ENCODE data around the gene HNRNPM. TPM values are rescaled to one million over a fixed set of nuclear protein-coding genes. Genes with fewer than 3 reads are reported as not detected.
A peak's percentile ranks its signal among the peaks of the same experiment; 100 is the strongest.

HNRNPM gene
- total RNA-seq, 1 donor from 2014 or later: 59.0 TPM

DNA sequence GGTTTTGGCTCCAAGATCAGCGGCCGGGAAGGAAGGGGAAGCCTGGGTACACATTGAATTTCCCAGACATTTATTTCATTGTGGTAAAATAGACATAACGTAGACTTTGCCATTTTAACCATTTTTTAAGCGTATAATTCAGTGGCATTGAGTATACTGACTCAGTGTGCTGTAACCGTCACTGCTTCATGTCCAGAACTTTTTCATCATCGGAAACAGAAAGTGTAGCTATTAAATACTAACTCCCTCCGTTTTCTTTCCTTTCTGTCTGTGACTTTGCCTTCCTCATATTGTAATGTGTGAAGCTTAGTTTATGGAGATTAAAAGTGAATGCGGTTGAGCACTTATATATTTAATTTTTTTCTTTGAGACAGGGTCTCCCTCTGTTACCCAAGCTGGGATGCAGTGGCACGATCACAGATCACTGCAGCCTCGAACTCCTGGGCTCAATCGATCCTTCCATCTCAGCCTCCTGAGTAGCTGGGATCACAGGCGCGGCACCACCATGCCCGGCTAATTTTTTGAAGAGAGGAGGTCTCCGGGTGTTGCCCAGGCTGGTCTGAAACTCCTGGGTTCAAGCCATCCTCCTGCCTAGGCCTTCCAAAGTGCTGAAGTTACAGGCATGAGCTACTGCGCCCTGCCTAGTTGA is 1.4 kb downstream of the HNRNPM start:
- H3K4me1 ChIP-seq (ENCODE audit: control insufficient read depth in 3 of 3, insufficient read depth in 3 of 3, low read length in 3 of 3): peaks cover 36 to 47% (median 46%) of the 10 kb centered on the region in 3 donors

DNA sequence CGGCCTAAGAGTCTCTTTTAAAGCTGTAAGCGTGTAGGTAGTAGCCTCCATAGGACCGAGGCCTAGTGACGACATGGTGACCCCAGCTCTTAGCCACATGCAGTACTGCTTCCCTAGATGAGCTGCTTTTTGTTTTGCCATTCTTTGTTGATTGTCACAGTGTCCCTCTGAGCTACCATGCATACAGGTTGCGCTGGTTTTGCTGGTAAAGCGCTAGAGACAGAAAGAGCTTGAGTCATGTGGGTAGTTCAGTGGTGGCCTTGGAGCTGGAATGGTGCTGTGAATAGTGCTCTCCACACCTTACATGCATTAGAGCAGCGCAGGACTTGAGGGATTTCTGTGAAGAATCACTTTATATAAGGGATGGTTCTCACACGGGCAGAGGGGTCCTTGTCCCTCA is 5.1 kb downstream of the HNRNPM start:
- Histone ChIP-seq H3K36me3 (ENCODE audit: control insufficient read depth in 3 of 3, insufficient read depth in 3 of 3, low read length in 3 of 3) (peaks cover 2 to 14% (median 13%) of the 10 kb centered on the region in 3 donors), H3K27me3 (ENCODE audit: control insufficient read depth in 3 of 3, insufficient read depth in 3 of 3, low read length in 3 of 3) (no peaks in the 10 kb centered on the region), H3K27ac (ENCODE audit: low read depth, low read length) (no peak overlapping the region), H3K4me3 (ENCODE audit: low read length in 3 of 3) (peak overlapping the region in 1 of 3 donors; percentile 7), H3K9me3 (ENCODE audit: control insufficient read depth in 3 of 3, low read length in 3 of 3) (no peaks in the 10 kb centered on the region), H3K9ac (ENCODE audit: low read depth in 1 of 3, low read length in 3 of 3) (no peak overlapping the region), H3K4me1 (ENCODE audit: control insufficient read depth in 3 of 3, insufficient read depth in 3 of 3, low read length in 3 of 3) (peaks cover 69 to 77% (median 76%) of the 10 kb centered on the region in 3 donors)

More for the DNA sequence above, 1.4 kb downstream of the HNRNPM start:
- no peaks in the 10 kb centered on the region for H3K9me3 ChIP-seq (ENCODE audit: control insufficient read depth in 3 of 3, low read length in 3 of 3)
- peaks cover 2 to 9% (median 8%) of the 10 kb centered on the region in 3 donors for H3K36me3 ChIP-seq (ENCODE audit: control insufficient read depth in 3 of 3, insufficient read depth in 3 of 3, low read length in 3 of 3)
- H3K4me3 ChIP-seq (ENCODE audit: low read length in 3 of 3): peak overlapping the region; percentile 88 to 95 (median 91)
- H3K9ac ChIP-seq (ENCODE audit: low read depth in 1 of 3, low read length in 3 of 3): peak overlapping the region; percentile 98 to 99 (median 99)
- no peaks in the 10 kb centered on the region for H3K27me3 ChIP-seq (ENCODE audit: control insufficient read depth in 3 of 3, insufficient read depth in 3 of 3, low read length in 3 of 3)
- H3K27ac ChIP-seq (ENCODE audit: low read depth, low read length): peak overlapping the region; percentile 99

DNA sequence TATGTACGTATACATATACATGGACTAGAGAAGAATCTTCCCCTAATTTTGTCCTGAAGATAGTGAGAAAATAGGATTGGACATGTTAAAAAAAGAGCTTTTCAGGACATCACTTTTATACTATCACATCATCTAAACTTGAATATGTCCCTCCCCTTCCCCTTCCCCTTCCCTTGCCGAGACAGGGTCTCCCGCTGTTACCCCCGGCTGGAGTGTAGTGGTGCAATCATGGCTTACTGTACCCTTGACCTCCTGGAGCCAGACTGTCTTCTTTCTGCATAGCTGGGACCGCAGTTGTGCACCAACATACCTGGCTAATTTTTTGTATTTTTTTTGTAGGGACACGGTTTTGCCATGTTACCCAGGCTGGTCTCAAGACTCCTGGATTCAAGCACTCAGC is 6.6 kb downstream of the HNRNPM start:
- H3K4me1 ChIP-seq (ENCODE audit: control insufficient read depth in 3 of 3, insufficient read depth in 3 of 3, low read length in 3 of 3): peaks cover 67 to 79% (median 77%) of the 10 kb centered on the region in 3 donors
- no peaks in the 10 kb centered on the region for H3K9me3 ChIP-seq (ENCODE audit: control insufficient read depth in 3 of 3, low read length in 3 of 3)
- peaks cover 5 to 20% (median 13%) of the 10 kb centered on the region in 3 donors for H3K36me3 ChIP-seq (ENCODE audit: control insufficient read depth in 3 of 3, insufficient read depth in 3 of 3, low read length in 3 of 3)
- H3K27me3 ChIP-seq (ENCODE audit: control insufficient read depth in 3 of 3, insufficient read depth in 3 of 3, low read length in 3 of 3): no peaks in the 10 kb centered on the region
- H3K4me3 ChIP-seq (ENCODE audit: low read length in 3 of 3): no peak overlapping the region
- H3K9ac ChIP-seq (ENCODE audit: low read depth in 1 of 3, low read length in 3 of 3): peak overlapping the region in 1 of 3 donors; percentile 33
- H3K27ac ChIP-seq (ENCODE audit: low read depth, low read length): no peak overlapping the region

DNA sequence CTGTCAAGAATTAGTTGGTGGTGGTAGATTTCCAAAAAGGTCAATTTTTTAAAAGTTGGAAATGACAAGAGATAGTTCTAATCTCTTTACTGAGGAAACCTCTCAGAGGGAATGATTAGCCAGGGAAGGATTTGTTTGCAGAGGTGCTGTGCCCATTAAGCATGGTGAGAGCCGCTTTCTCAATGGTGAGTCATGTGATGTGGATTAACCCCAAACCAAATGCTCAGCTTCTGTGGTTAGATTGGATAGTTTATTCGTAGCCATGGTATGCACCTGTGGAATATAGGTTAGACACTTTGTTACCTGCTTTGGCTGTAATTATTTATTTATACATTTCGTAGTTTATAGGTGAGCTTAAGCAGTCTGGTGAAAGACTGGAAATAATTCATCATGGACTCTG is 7.1 kb downstream of the HNRNPM start:
- Histone ChIP-seq H3K36me3 (ENCODE audit: control insufficient read depth in 3 of 3, insufficient read depth in 3 of 3, low read length in 3 of 3) (peaks cover 8 to 18% (median 8%) of the 10 kb centered on the region in 3 donors), H3K27ac (ENCODE audit: low read depth, low read length) (no peak overlapping the region), H3K9me3 (ENCODE audit: control insufficient read depth in 3 of 3, low read length in 3 of 3) (no peaks in the 10 kb centered on the region), H3K4me3 (ENCODE audit: low read length in 3 of 3) (no peak overlapping the region), H3K4me1 (ENCODE audit: control insufficient read depth in 3 of 3, insufficient read depth in 3 of 3, low read length in 3 of 3) (peaks cover 68 to 79% (median 77%) of the 10 kb centered on the region in 3 donors), H3K27me3 (ENCODE audit: control insufficient read depth in 3 of 3, insufficient read depth in 3 of 3, low read length in 3 of 3) (no peaks in the 10 kb centered on the region), H3K9ac (ENCODE audit: low read depth in 1 of 3, low read length in 3 of 3) (no peak overlapping the region)

DNA sequence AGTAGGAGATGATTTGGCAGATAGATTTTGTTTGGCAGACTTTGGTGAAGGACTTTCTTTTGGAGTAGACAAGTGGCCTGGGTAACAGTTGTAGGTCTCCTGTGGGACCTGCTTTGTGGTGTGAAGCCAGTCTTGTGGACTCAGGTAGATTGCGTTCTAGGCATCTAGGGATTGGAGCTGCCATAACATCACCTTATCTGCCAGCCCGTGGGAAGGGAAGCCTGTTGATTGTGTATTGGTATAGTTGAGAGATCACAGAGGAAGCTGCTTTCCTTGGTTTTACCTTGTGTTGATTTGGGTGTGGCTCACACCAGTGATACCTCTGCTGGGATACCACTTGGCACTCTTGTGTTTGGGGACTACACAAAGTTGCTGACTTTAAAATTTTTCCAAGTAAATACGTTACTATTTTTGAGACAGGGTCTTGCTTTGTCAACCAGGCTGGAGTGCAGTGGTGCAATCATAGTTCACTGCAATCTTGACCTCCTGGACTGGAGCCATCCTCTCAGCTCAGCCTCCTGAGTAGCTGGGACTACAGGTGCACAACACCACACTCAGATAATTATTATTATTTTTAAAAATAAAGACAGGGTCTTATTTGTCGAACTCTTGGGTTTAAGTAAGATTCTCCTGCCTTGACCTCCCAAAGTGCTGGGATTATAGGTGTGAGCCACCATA is 7.8 kb downstream of the HNRNPM start:
- Histone ChIP-seq H3K9me3 (ENCODE audit: control insufficient read depth in 3 of 3, low read length in 3 of 3) (no peaks in the 10 kb centered on the region), H3K4me1 (ENCODE audit: control insufficient read depth in 3 of 3, insufficient read depth in 3 of 3, low read length in 3 of 3) (peaks cover 66 to 78% (median 77%) of the 10 kb centered on the region in 3 donors), H3K27me3 (ENCODE audit: control insufficient read depth in 3 of 3, insufficient read depth in 3 of 3, low read length in 3 of 3) (no peaks in the 10 kb centered on the region), H3K9ac (ENCODE audit: low read depth in 1 of 3, low read length in 3 of 3) (peak overlapping the region in 1 of 3 donors; percentile 33), H3K36me3 (ENCODE audit: control insufficient read depth in 3 of 3, insufficient read depth in 3 of 3, low read length in 3 of 3) (peaks cover 8 to 16% (median 8%) of the 10 kb centered on the region in 3 donors), H3K4me3 (ENCODE audit: low read length in 3 of 3) (peak overlapping the region in 1 of 3 donors; percentile 41), H3K27ac (ENCODE audit: low read depth, low read length) (no peak overlapping the region)

DNA sequence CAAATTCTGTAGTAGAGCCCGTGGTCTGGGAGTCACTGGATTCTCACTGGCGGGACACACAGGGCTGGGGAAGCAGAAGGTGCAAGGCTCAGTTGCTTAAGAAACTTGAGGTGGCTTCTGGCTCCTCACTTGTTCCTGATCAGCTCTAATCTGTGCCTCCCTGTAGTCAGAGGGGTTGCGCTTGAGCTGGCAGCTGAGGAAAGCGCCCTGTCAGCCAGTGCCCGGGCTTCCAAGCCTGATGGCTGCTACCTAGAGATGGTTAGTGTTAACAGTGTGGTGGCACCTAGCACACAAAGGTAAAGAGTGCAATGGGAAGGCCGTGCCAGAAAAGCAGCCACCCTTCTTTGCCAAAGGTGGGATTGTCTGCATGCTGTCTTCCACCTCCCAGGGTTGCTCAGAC is 8.8 kb downstream of the HNRNPM start:
- Histone ChIP-seq H3K4me1 (ENCODE audit: control insufficient read depth in 3 of 3, insufficient read depth in 3 of 3, low read length in 3 of 3) (peaks cover 73 to 82% (median 80%) of the 10 kb centered on the region in 3 donors), H3K4me3 (ENCODE audit: low read length in 3 of 3) (no peak overlapping the region), H3K9ac (ENCODE audit: low read depth in 1 of 3, low read length in 3 of 3) (peak overlapping the region in 1 of 3 donors; percentile 13), H3K27me3 (ENCODE audit: control insufficient read depth in 3 of 3, insufficient read depth in 3 of 3, low read length in 3 of 3) (no peaks in the 10 kb centered on the region), H3K9me3 (ENCODE audit: control insufficient read depth in 3 of 3, low read length in 3 of 3) (no peaks in the 10 kb centered on the region), H3K36me3 (ENCODE audit: control insufficient read depth in 3 of 3, insufficient read depth in 3 of 3, low read length in 3 of 3) (peaks cover 8 to 16% (median 8%) of the 10 kb centered on the region in 3 donors), H3K27ac (ENCODE audit: low read depth, low read length) (peak overlapping the region; percentile 11)

DNA sequence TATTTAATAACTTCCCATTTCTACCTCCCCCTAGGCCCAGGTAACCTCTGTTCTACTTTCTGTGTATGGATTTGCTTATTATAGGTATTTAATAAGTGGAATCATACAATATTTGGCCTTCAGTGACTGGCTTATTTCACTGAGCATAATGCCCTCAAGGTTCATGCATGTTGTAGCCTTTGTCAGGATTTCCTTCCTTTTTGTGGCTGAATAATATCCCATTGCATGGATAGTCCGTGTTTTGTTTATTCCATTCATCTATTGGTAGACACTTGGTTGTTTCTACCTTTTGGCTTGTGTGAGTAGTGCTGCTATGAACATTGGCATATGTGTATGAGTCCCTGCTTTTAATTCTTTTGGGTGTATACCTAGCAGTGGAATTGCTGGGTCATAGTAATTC is 9.4 kb downstream of the HNRNPM start:
- peaks cover 74 to 83% (median 82%) of the 10 kb centered on the region in 3 donors for H3K4me1 ChIP-seq (ENCODE audit: control insufficient read depth in 3 of 3, insufficient read depth in 3 of 3, low read length in 3 of 3)
- H3K27ac ChIP-seq (ENCODE audit: low read depth, low read length): no peak overlapping the region
- no peak overlapping the region for H3K9ac ChIP-seq (ENCODE audit: low read depth in 1 of 3, low read length in 3 of 3)
- H3K9me3 ChIP-seq (ENCODE audit: control insufficient read depth in 3 of 3, low read length in 3 of 3): no peaks in the 10 kb centered on the region
- peaks cover 8 to 16% (median 8%) of the 10 kb centered on the region in 3 donors for H3K36me3 ChIP-seq (ENCODE audit: control insufficient read depth in 3 of 3, insufficient read depth in 3 of 3, low read length in 3 of 3)
- H3K4me3 ChIP-seq (ENCODE audit: low read length in 3 of 3): peak overlapping the region in 1 of 3 donors; percentile 18
- H3K27me3 ChIP-seq (ENCODE audit: control insufficient read depth in 3 of 3, insufficient read depth in 3 of 3, low read length in 3 of 3): no peaks in the 10 kb centered on the region

DNA sequence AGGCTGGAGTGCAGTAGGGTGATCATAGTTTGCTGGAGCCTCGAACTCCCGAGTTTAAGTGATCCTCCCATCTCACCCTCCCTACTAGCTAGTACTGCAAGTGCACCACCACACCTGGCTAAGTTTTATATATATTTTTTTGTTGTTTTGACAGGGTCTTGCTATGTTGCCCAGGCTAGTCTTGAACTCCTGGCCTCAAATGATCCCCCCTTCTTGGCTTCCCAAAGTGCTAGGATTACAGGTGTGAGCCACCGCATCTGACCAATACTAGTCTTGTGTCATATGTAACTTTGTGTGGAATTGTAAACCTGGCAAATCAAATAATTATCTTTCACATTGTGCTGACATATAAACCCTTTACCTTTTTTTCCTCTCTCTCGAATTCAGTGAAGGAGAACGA is 10.2 kb downstream of the HNRNPM start:
- H3K9me3 ChIP-seq (ENCODE audit: control insufficient read depth in 3 of 3, low read length in 3 of 3): no peaks in the 10 kb centered on the region
- H3K9ac ChIP-seq (ENCODE audit: low read depth in 1 of 3, low read length in 3 of 3): no peak overlapping the region
- no peak overlapping the region for H3K27ac ChIP-seq (ENCODE audit: low read depth, low read length)
- H3K36me3 ChIP-seq (ENCODE audit: control insufficient read depth in 3 of 3, insufficient read depth in 3 of 3, low read length in 3 of 3): peaks cover 8 to 16% (median 8%) of the 10 kb centered on the region in 3 donors
- H3K27me3 ChIP-seq (ENCODE audit: control insufficient read depth in 3 of 3, insufficient read depth in 3 of 3, low read length in 3 of 3): no peaks in the 10 kb centered on the region
- H3K4me3 ChIP-seq (ENCODE audit: low read length in 3 of 3): no peak overlapping the region
- H3K4me1 ChIP-seq (ENCODE audit: control insufficient read depth in 3 of 3, insufficient read depth in 3 of 3, low read length in 3 of 3): peaks cover 78 to 85% (median 84%) of the 10 kb centered on the region in 3 donors

DNA sequence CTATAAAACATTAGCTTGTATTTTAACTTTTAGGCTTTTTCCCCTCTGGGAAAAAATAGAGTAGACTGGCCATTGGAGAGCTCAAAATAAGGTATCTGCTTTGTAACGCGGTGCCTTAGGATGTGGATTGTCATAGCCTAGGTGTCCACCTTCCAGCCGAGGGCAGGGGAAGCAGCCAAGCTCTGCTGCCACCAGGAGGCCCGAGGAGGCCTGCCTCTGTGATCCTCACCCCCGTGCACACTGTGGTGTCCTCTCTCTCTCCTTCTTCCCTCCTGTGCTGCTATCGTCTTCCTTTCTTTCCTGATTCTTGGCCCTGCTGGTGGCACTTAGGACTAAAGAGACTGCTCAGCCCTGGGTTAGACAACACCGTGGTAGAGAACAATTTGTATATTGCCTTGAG is 11.3 kb downstream of the HNRNPM start:
- peaks cover 85 to 91% (median 90%) of the 10 kb centered on the region in 3 donors for H3K4me1 ChIP-seq (ENCODE audit: control insufficient read depth in 3 of 3, insufficient read depth in 3 of 3, low read length in 3 of 3)
- no peaks in the 10 kb centered on the region for H3K27me3 ChIP-seq (ENCODE audit: control insufficient read depth in 3 of 3, insufficient read depth in 3 of 3, low read length in 3 of 3)
- H3K36me3 ChIP-seq (ENCODE audit: control insufficient read depth in 3 of 3, insufficient read depth in 3 of 3, low read length in 3 of 3): peaks cover 8 to 16% (median 8%) of the 10 kb centered on the region in 3 donors
- H3K4me3 ChIP-seq (ENCODE audit: low read length in 3 of 3): no peak overlapping the region
- no peak overlapping the region for H3K9ac ChIP-seq (ENCODE audit: low read depth in 1 of 3, low read length in 3 of 3)
- no peaks in the 10 kb centered on the region for H3K9me3 ChIP-seq (ENCODE audit: control insufficient read depth in 3 of 3, low read length in 3 of 3)
- H3K27ac ChIP-seq (ENCODE audit: low read depth, low read length): no peak overlapping the region

DNA sequence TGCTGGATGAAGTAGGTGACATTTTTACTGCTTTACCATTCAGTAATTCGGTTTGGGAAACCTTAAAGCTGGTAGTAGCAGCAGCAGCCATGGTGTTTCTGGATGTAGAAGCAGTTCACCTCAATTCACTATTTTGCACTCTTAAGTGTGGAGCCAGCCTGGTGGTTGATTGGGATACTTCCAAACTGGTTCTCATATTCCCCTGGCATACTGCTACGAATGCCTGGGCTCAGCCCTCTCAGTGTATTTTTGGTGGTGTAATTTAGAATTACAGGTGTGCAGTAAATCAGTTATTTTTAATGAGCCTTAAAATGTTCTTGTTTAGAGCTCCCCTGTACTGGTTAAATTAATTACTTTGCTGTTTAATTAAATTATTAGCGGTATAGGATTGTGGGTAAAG is 12.4 kb downstream of the HNRNPM start:
- H3K4me1 ChIP-seq (ENCODE audit: control insufficient read depth in 3 of 3, insufficient read depth in 3 of 3, low read length in 3 of 3): peaks cover 85 to 90% (median 89%) of the 10 kb centered on the region in 3 donors
- H3K9ac ChIP-seq (ENCODE audit: low read depth in 1 of 3, low read length in 3 of 3): no peak overlapping the region
- no peaks in the 10 kb centered on the region for H3K27me3 ChIP-seq (ENCODE audit: control insufficient read depth in 3 of 3, insufficient read depth in 3 of 3, low read length in 3 of 3)
- no peak overlapping the region for H3K4me3 ChIP-seq (ENCODE audit: low read length in 3 of 3)
- peaks cover 3 to 16% (median 8%) of the 10 kb centered on the region in 3 donors for H3K36me3 ChIP-seq (ENCODE audit: control insufficient read depth in 3 of 3, insufficient read depth in 3 of 3, low read length in 3 of 3)
- H3K9me3 ChIP-seq (ENCODE audit: control insufficient read depth in 3 of 3, low read length in 3 of 3): no peaks in the 10 kb centered on the region
- H3K27ac ChIP-seq (ENCODE audit: low read depth, low read length): no peak overlapping the region
